H1 (cell line): ENCODE measurements around the gene DNER. TPM values are rescaled to one million over a fixed set of nuclear protein-coding genes. Genes with fewer than 3 reads are reported as not detected.

ENCODE experiments used
- ATF2 ChIP-seq: IDR thresholded peaks from 2 replicates; pipeline ENCODE4 v1.6.1; 2012; ENCODE audit warnings: low read length, inconsistent platforms
- CBX5 ChIP-seq: fragments of 300-800, 300-1000 bp; sonication (generic); IDR thresholded peaks from 2 replicates; pipeline ENCODE4 v1.7.1; 2016; ENCODE audit warnings: antibody characterized with exemption, low read length, low read depth
- CHD7 ChIP-seq: fragments of 300-600 bp; sonication (generic); IDR thresholded peaks from 2 replicates; pipeline ENCODE4 v1.7.1; 2012; ENCODE audit warnings: low read length, moderate library complexity, mild to moderate bottlenecking, inconsistent platforms; ENCODE audit not compliant: insufficient replicate concordance
- POLR2A ChIP-seq, 2 experiments: IDR thresholded peaks; 1 replicate in 1 of 2; 2 replicates in 1 of 2; pipeline ENCODE4 v1.6.1; 2011; ENCODE audit warnings: low read depth in 2 of 2, low read length in 2 of 2, mild to moderate bottlenecking in 2 of 2; ENCODE audit errors: control extremely low read depth in 1 of 2
- POLR2AphosphoS5 ChIP-seq: IDR thresholded peaks from 2 replicates; pipeline ENCODE4 v1.6.1; 2011; ENCODE audit warnings: low read depth, low read length
- POU5F1 ChIP-seq: IDR thresholded peaks from 2 replicates; pipeline ENCODE4 v1.6.1; 2011; ENCODE audit warnings: low read depth, mild to moderate bottlenecking, low read length, moderate library complexity
- RAD21 ChIP-seq, 2 experiments: IDR thresholded peaks in 1 of 2; conservative IDR thresholded peaks in 1 of 2; 2 replicates each; pipeline ENCODE4 v1.6.1; 2011; ENCODE audit warnings: low read depth in 2 of 2, low read length in 2 of 2, improper control_type of control experiment in 1 of 2, inconsistent platforms in 1 of 2, mild to moderate bottlenecking in 1 of 2, moderate library complexity in 1 of 2
- RFX5 ChIP-seq: IDR thresholded peaks from 2 replicates; pipeline ENCODE4 v1.6.1; 2011; ENCODE audit warnings: low read depth, low read length, improper control_type of control experiment, borderline replicate concordance
- TAF1 ChIP-seq: IDR thresholded peaks from 2 replicates; pipeline ENCODE4 v1.6.1; 2011; ENCODE audit warnings: mild to moderate bottlenecking, low read depth, low read length
- TCF12 ChIP-seq: IDR thresholded peaks from 2 replicates; pipeline ENCODE4 v1.6.1; 2011; ENCODE audit warnings: low read depth, mild to moderate bottlenecking, low read length
- YY1 ChIP-seq: IDR thresholded peaks from 2 replicates; pipeline ENCODE4 v1.6.1; 2011; ENCODE audit warnings: low read depth, mild to moderate bottlenecking, low read length
- polyA plus RNA-seq, 7 experiments: library from polyadenylated mRNA; depleted of rRNA in 3 of 7; stranded (reverse) in 5 of 7; unstranded in 2 of 7; fragments of >200 nt in 5 of 7; fragments of 200-250 nt in 2 of 7; gene quantifications; 1 replicate in 5 of 7; 2 replicates in 1 of 7; 4 replicates in 1 of 7; pipeline versions ENCODE4 v1.2.1 to v1.2.3, GENCODE V29; 2011 to 2013; ENCODE audit warnings: missing spikeins in 2 of 7, mixed read lengths in 2 of 7
- total RNA-seq: library from RNA; stranded (reverse); fragmentation: NEBNext Ultra II Directional; extraction: Animal tissue kit (Norgen Biotek cat#: 25700); gene quantifications from 2 replicates; pipeline ENCODE4 v1.2.1, GENCODE V29; 2021

DNER gene
- total and polyA plus RNA-seq, 2 of the 8 experiments (the other 6 are each of a cell fraction or from before 2014, with no cell fraction given): 6.8 to 16.3 TPM

- TF ChIP-seq CHD7: no peak
- TF ChIP-seq POLR2AphosphoS5: no peak
- TF ChIP-seq RAD21 (IDR thresholded peaks at IDR 0.05 in 1 of 2, conservative IDR thresholded peaks at IDR 0.05 in 1 of 2; ENCODE audit: low read depth in 2 of 2, low read length in 2 of 2): no peak
- TF ChIP-seq POU5F1: no peak
- no peak for TF ChIP-seq CBX5
- TF ChIP-seq ATF2: no peak
- no peak for TF ChIP-seq POLR2A (IDR thresholded peaks at IDR 0.05; ENCODE audit: control extremely low read depth in 1 of 2, low read depth in 2 of 2, low read length in 2 of 2)
- TF ChIP-seq YY1: no peak
- no peak for TF ChIP-seq RFX5
- TF ChIP-seq TCF12: no peak
- no peak for TF ChIP-seq TAF1
Observed at GRCh38 chr2:229378386-229378785, 336.0 kb downstream of the DNER start (continued).
